HCT116 (cell line): ENCODE data around the gene PRKCH. TPM values are rescaled to one million over a fixed set of nuclear protein-coding genes. Genes with fewer than 3 reads are reported as not detected.

Source experiments
- ATAC-seq: fragments of 200-7000 bp; cut with Tn5 transposase; 2 replicates; pipeline ENCODE4 v1.9.1; 2020; ENCODE audit warnings: mild to moderate bottlenecking, moderate library complexity
- BruUV-seq: library from RNA; stranded (reverse); fragments of 400-500 nt; replicated peaks from 2 replicates; lab custom pipeline; 2021; lab: Mats Ljungman, UMichigan
- CTCF ChIA-PET: fragments of 300-600 bp; sonication (Branson Sonifier 250); formaldehyde crosslinking; loops from one replicate; lab custom pipeline; 2021; ENCODE audit warnings: antibody characterized with exemption; lab: Charles Lee
- POLR2A ChIA-PET: fragments of 300-600, 350-600 bp; sonication (Branson Sonifier 250); formaldehyde crosslinking; loops from one replicate; lab custom pipeline; 2021; ENCODE audit warnings: antibody characterized with exemption; lab: Charles Lee
- RAD21 ChIA-PET, 2 experiments: fragments of 300-600 bp; sonication (Branson Sonifier 250); formaldehyde crosslinking; loops; one replicate each; lab custom pipeline; 2023; ENCODE audit warnings: low total read pairs in 2 of 2; ENCODE audit not compliant: uncharacterized antibody in 2 of 2, unreplicated experiment in 2 of 2, low non-redundant PET in 1 of 2; lab: Charles Lee
- DNase-seq: peaks from one replicate; pipeline ENCODE4 v3.0.0-alpha.2; 2010; ENCODE audit warnings: low read depth, low spot score
- H2AFZ ChIP-seq: fragments of 200-600 bp; shearing (Covaris generic), sonication (generic); 2 replicates; pipeline ENCODE4 v1.6.1; 2017; ENCODE audit warnings: low read depth, mixed run types, mixed read lengths, antibody characterized with exemption, low read length; ENCODE audit not compliant: poor library complexity, severe bottlenecking
- H3K27ac ChIP-seq: 2 replicates; pipeline ENCODE4 v1.5.1; 2012; ENCODE audit warnings: low read depth, low read length
- H3K27me3 ChIP-seq: fragments of 200-600 bp; sonication (generic); 2 replicates; pipeline ENCODE4 v1.6.1; 2016; ENCODE audit warnings: mixed run types, low read length, mixed read lengths; ENCODE audit not compliant: insufficient read depth
- H3K36me3 ChIP-seq, 2 experiments: fragments of 200-500 bp in 1 of 2; fragments of 200-600 bp in 1 of 2; sonication (Bioruptor generic) in 1 of 2; sonication (generic) in 1 of 2; 2 replicates each; pipeline versions ENCODE4 v1.5.1 to v1.6.1; 2014 to 2016; ENCODE audit warnings: low read length in 2 of 2, inconsistent platforms in 1 of 2, mixed read lengths in 1 of 2, mixed run types in 1 of 2; ENCODE audit not compliant: insufficient read depth in 2 of 2, control insufficient read depth in 1 of 2
- H3K4me1 ChIP-seq, 2 experiments: fragments of 200-600 bp in 1 of 2; sonication (generic) in 1 of 2; 2 replicates each; pipeline versions ENCODE4 v1.5.1 to v1.6.1; 2012 to 2017; ENCODE audit warnings: low read length in 2 of 2, inconsistent platforms in 1 of 2, mild to moderate bottlenecking in 1 of 2, mixed read lengths in 1 of 2, mixed run types in 1 of 2, moderate library complexity in 1 of 2; ENCODE audit not compliant: insufficient read depth in 2 of 2, control insufficient read depth in 1 of 2
- H3K4me2 ChIP-seq: fragments of 200-600 bp; sonication (generic); 2 replicates; pipeline ENCODE4 v1.6.1; 2017; ENCODE audit warnings: mixed run types, low read length, mixed read lengths
- H3K4me3 ChIP-seq, 2 experiments: fragments of 200-600 bp in 1 of 2; sonication (generic) in 1 of 2; replicated peaks in 1 of 2; 2 replicates each; pipeline ENCODE4 v1.5.1; 2011 to 2016; ENCODE audit warnings: low read length in 2 of 2, control low read depth in 1 of 2, low read depth in 1 of 2, mild to moderate bottlenecking in 1 of 2, mixed read lengths in 1 of 2, mixed run types in 1 of 2
- H3K79me2 ChIP-seq: fragments of 200-600 bp; sonication (generic); 2 replicates; pipeline ENCODE4 v1.6.1; 2017; ENCODE audit warnings: mild to moderate bottlenecking, mixed run types, low read length, moderate library complexity, mixed read lengths; ENCODE audit not compliant: insufficient read depth
- H3K9ac ChIP-seq: fragments of 200-600 bp; sonication (generic); 2 replicates; pipeline ENCODE4 v1.6.1; 2016; ENCODE audit warnings: low read length, mixed read lengths
- H3K9me2 ChIP-seq: fragments of 200-600 bp; sonication (generic), shearing (Covaris generic); 2 replicates; pipeline ENCODE4 v1.6.1; 2017; ENCODE audit warnings: mixed run types, mild to moderate bottlenecking, moderate library complexity; ENCODE audit not compliant: insufficient read depth
- H3K9me3 ChIP-seq, 2 experiments: fragments of 200-500 bp in 1 of 2; fragments of 200-600 bp in 1 of 2; sonication (Bioruptor generic) in 1 of 2; sonication (generic) in 1 of 2; 2 replicates each; pipeline ENCODE4 v1.6.1; 2014 to 2017; ENCODE audit warnings: low read length in 2 of 2, mixed read lengths in 2 of 2, inconsistent platforms in 1 of 2, low read depth in 1 of 2, mild to moderate bottlenecking in 1 of 2, mixed run types in 1 of 2, moderate library complexity in 1 of 2; ENCODE audit not compliant: control insufficient read depth in 1 of 2, insufficient read depth in 1 of 2
- H4K20me1 ChIP-seq: fragments of 200-600 bp; sonication (generic), shearing (Covaris generic); 2 replicates; pipeline ENCODE4 v1.6.1; 2017; ENCODE audit warnings: mixed run types, mild to moderate bottlenecking, moderate library complexity; ENCODE audit not compliant: insufficient read depth
- CBX3 ChIP-seq: IDR thresholded peaks from 2 replicates; pipeline ENCODE4 v1.6.1; 2012; ENCODE audit warnings: low read depth
- ELF1 ChIP-seq: IDR thresholded peaks from 2 replicates; pipeline ENCODE4 v1.6.1; 2012; ENCODE audit warnings: low read depth, borderline replicate concordance
- EZH2phosphoT487 ChIP-seq: fragments of 200-600 bp; IDR thresholded peaks from 2 replicates; pipeline ENCODE4 v1.6.1; 2018; ENCODE audit warnings: antibody characterized with exemption, borderline replicate concordance
- JUND ChIP-seq: IDR thresholded peaks from 2 replicates; pipeline ENCODE4 v1.6.1; 2012
- POLR2AphosphoS5 ChIP-seq: IDR thresholded peaks from 2 replicates; pipeline ENCODE4 v1.6.1; 2011; ENCODE audit warnings: mild to moderate bottlenecking, low read depth, low read length, moderate library complexity
- RAD21 ChIP-seq: IDR thresholded peaks from 2 replicates; pipeline ENCODE4 v1.6.1; 2012; ENCODE audit warnings: low read depth, mild to moderate bottlenecking
- SIN3A ChIP-seq: IDR thresholded peaks from 2 replicates; pipeline ENCODE4 v1.6.1; 2012; ENCODE audit warnings: low read depth
- SP1 ChIP-seq: IDR thresholded peaks from 2 replicates; pipeline ENCODE4 v1.6.1; 2012; ENCODE audit warnings: low read depth
- SRF ChIP-seq: IDR thresholded peaks from 2 replicates; pipeline ENCODE4 v1.6.1; 2012; ENCODE audit warnings: low read depth
- TCF7L2 ChIP-seq: IDR thresholded peaks from 2 replicates; pipeline ENCODE4 v1.7.0; 2011; ENCODE audit warnings: borderline replicate concordance, inconsistent platforms; ENCODE audit not compliant: insufficient read depth, insufficient read length; ENCODE audit errors: extremely low read depth
- YY1 ChIP-seq: IDR thresholded peaks from 2 replicates; pipeline ENCODE4 v1.6.1; 2011; ENCODE audit warnings: low read length, low read depth, moderate library complexity, mild to moderate bottlenecking; ENCODE audit not compliant: insufficient replicate concordance; ENCODE audit errors: extremely low read depth
- ZFX ChIP-seq: fragments of 450-650 bp; IDR thresholded peaks from 2 replicates; pipeline ENCODE4 v1.6.1; 2017
- ZNF274 ChIP-seq: fragments of 200-500 bp; sonication (Bioruptor generic); IDR thresholded peaks from 2 replicates; pipeline ENCODE4 v1.6.1; 2014; ENCODE audit warnings: mild to moderate bottlenecking, low read depth, low read length, inconsistent platforms
- intact Hi-C: fragments of 100-400 bp; cut with micrococcal nuclease; formaldehyde crosslinking; loops from 2 replicates; pipeline ENCODE4 v1.10.0; 2022
- total RNA-seq: library from RNA; stranded (reverse); gene quantifications from one replicate; pipeline ENCODE4 v1.2.1, GENCODE V29; 2021; ENCODE audit not compliant: unreplicated experiment
- TF ChIP-seq, protein P1 (sequence below): IDR thresholded peaks from 2 replicates; pipeline ENCODE4 v1.6.1; 2011; ENCODE audit warnings: mild to moderate bottlenecking, low read length, moderate library complexity; ENCODE audit not compliant: insufficient replicate concordance; ENCODE audit errors: extremely low read depth
- TF ChIP-seq, protein P2 (sequence below): IDR thresholded peaks from 2 replicates; pipeline ENCODE4 v1.6.1; 2012
- TF ChIP-seq, protein P3 (sequence below): IDR thresholded peaks from 2 replicates; pipeline ENCODE4 v1.6.1; 2012; ENCODE audit warnings: low read depth

Gene PRKCH
- total RNA-seq, 1 experiment from 2014 or later: 16.6 TPM

DNA sequence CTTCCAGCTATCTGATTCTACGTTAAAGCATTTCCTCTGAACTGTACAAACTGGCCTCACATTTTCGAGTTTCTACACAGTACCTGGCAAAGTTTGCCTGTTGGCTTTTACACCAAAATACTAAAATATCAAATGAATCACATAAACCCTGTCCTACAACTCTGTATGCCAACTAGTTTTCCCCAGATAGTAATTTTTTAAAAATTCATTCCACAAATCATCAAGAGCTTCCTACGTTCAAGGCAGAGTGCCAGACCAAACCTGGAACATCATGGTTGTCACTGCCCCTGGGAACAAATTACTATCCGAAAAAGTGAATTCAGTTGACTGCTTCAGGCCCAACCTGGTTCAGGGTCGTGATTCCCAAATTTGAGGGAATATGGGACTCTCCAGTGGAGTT lies 42.3 kb upstream of the PRKCH start (continued):
- TF ChIP-seq, protein P1, sequence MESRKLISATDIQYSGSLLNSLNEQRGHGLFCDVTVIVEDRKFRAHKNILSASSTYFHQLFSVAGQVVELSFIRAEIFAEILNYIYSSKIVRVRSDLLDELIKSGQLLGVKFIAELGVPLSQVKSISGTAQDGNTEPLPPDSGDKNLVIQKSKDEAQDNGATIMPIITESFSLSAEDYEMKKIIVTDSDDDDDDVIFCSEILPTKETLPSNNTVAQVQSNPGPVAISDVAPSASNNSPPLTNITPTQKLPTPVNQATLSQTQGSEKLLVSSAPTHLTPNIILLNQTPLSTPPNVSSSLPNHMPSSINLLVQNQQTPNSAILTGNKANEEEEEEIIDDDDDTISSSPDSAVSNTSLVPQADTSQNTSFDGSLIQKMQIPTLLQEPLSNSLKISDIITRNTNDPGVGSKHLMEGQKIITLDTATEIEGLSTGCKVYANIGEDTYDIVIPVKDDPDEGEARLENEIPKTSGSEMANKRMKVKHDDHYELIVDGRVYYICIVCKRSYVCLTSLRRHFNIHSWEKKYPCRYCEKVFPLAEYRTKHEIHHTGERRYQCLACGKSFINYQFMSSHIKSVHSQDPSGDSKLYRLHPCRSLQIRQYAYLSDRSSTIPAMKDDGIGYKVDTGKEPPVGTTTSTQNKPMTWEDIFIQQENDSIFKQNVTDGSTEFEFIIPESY: no peak
- no peak for TF ChIP-seq RAD21

DNA sequence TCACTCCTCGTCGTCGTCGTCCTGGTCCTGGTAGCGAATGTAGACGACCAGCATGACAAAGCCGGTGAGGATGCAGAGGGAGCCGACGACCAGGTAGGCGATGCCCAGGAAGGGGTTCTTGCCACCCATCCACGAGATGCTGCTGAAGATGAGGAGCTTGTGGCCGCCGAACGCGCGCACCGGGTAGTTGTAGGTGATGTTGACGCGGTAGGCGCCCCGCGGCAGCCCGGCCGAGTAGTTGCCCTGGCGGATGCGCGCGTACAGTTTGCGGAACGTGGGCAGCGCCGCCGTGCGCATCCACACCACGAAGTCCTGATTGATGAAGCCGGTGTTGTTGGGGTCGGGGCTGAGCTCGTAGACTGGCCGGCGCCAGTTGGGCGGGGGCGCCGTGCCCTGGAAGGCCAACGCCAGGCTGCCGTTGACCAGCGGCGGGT lies 41.3 kb upstream of the PRKCH start:
- Histone ChIP-seq H3K9me2 (no peaks in the 10 kb centered on the region), H3K27me3 (no peaks in the 10 kb centered on the region), H4K20me1 (no peaks in the 10 kb centered on the region), H3K27ac (no peak overlapping the region), H3K4me2 (no peak overlapping the region), H3K9me3 (no peaks in the 10 kb centered on the region; a peak in 1 of 4 replicates), H3K4me3 (no peak overlapping the region), H3K9ac (no peak overlapping the region), H3K36me3 (no peaks in the 10 kb centered on the region), H2AFZ (no peak overlapping the region), H3K4me1 (no peaks in the 10 kb centered on the region), H3K79me2 (no peaks in the 10 kb centered on the region)
- ChIA-PET CTCF (no interaction called here), POLR2A (no interaction called here), RAD21 (no interaction called here)
- DNase-seq: no peak
- intact Hi-C loops: no loop called here
- TF ChIP-seq YY1 (no peak), CBX3 (no peak), EZH2phosphoT487 (no peak), JUND (no peak), TCF7L2 (no peak), ZNF274 (no peak), SP1 (no peak), ELF1 (no peak), ZFX (no peak), RAD21 (no peak), SIN3A (no peak), POLR2AphosphoS5 (no peak), SRF (no peak)
- TF ChIP-seq, protein P2, sequence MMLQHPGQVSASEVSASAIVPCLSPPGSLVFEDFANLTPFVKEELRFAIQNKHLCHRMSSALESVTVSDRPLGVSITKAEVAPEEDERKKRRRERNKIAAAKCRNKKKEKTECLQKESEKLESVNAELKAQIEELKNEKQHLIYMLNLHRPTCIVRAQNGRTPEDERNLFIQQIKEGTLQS: no peak
- TF ChIP-seq, protein P3, sequence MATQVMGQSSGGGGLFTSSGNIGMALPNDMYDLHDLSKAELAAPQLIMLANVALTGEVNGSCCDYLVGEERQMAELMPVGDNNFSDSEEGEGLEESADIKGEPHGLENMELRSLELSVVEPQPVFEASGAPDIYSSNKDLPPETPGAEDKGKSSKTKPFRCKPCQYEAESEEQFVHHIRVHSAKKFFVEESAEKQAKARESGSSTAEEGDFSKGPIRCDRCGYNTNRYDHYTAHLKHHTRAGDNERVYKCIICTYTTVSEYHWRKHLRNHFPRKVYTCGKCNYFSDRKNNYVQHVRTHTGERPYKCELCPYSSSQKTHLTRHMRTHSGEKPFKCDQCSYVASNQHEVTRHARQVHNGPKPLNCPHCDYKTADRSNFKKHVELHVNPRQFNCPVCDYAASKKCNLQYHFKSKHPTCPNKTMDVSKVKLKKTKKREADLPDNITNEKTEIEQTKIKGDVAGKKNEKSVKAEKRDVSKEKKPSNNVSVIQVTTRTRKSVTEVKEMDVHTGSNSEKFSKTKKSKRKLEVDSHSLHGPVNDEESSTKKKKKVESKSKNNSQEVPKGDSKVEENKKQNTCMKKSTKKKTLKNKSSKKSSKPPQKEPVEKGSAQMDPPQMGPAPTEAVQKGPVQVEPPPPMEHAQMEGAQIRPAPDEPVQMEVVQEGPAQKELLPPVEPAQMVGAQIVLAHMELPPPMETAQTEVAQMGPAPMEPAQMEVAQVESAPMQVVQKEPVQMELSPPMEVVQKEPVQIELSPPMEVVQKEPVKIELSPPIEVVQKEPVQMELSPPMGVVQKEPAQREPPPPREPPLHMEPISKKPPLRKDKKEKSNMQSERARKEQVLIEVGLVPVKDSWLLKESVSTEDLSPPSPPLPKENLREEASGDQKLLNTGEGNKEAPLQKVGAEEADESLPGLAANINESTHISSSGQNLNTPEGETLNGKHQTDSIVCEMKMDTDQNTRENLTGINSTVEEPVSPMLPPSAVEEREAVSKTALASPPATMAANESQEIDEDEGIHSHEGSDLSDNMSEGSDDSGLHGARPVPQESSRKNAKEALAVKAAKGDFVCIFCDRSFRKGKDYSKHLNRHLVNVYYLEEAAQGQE: no peak
- no TSS peak for BruUV-seq
- ATAC-seq: no peak
